ENCODE results near the gene ARHGDIB.

The ARHGDIB gene

DNA sequence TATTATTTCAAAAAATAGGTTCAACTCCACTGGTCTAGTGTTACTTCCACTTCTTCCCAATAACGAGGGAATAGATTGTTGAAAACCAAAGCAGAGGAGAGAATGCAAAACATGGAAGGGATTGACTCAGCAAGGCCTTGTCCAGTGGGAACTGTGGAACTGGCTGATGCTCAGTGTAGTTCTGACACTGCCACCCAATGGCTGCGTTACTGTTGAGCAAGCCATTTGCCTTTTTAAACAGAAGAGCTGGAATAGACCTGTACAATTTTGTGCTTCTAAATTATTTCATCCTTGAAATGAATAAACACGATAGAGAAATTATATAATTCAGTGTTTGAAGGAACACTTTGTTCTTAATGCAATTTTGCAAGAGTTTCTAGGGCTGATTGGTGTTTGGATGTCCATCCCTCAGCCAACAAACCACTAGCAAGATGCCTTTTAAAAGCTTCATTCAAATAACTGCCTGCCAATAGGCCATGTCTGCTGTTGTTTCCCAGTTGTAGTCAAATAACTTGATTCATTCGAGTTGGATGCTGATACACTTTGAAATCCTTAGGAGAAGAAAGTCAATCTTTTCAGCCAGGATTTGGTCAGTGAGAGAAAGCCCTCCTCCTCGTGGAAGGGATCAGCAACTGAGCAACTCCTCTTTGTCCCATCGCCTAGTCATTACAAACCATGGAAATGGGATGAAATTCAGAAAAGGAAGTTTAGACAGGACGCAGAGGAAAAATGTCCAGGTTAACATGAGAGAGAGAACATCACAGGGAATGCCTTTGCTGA, 68.5 kb downstream of the ARHGDIB start:
- H3K27me3 ChIP-seq (ENCODE audit: insufficient read depth, low read length): no peaks in the 10 kb centered on the region
- 91% methylated on average over 7 of the region's 7 CpGs for WGBS
- no peaks in the 10 kb centered on the region for H3K9me3 ChIP-seq (ENCODE audit: insufficient read depth, low read depth, low read length)
- H3K4me3 ChIP-seq (ENCODE audit: low read length): no peak overlapping the region
- H3K4me1 ChIP-seq (ENCODE audit: insufficient read depth, low read length): no peaks in the 10 kb centered on the region; the same call in 1 of the 2 replicates
- H3K27ac ChIP-seq (ENCODE audit: low read depth, low read length): no peak overlapping the region
- H3K36me3 ChIP-seq (ENCODE audit: insufficient read depth, low read length): no peaks in the 10 kb centered on the region
- H3K9ac ChIP-seq (ENCODE audit: low read depth, low read length): no peak overlapping the region
